ENCODE results near the gene UBE2E1.

DNA sequence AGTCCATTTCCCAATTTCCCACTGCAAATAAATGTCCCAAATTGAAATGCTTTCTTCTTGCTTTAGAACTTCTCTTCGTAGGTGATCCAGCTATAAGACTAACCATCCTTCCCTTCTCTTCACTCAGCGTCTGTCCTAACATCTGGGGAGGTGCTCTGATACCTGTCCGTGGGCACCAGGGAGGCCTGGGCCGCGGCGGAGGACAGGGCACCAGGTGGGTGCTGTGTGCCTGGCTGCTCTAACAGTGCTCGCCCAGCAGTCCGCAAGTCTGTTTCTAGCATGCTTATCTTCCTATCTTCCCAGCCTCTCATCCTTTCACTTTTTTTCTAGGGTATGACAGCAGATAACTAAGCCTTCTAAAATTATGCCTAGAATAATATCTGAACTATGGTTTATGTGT lies 73.7 kb downstream of the UBE2E1 start:
- TF ChIP-seq, protein P1, sequence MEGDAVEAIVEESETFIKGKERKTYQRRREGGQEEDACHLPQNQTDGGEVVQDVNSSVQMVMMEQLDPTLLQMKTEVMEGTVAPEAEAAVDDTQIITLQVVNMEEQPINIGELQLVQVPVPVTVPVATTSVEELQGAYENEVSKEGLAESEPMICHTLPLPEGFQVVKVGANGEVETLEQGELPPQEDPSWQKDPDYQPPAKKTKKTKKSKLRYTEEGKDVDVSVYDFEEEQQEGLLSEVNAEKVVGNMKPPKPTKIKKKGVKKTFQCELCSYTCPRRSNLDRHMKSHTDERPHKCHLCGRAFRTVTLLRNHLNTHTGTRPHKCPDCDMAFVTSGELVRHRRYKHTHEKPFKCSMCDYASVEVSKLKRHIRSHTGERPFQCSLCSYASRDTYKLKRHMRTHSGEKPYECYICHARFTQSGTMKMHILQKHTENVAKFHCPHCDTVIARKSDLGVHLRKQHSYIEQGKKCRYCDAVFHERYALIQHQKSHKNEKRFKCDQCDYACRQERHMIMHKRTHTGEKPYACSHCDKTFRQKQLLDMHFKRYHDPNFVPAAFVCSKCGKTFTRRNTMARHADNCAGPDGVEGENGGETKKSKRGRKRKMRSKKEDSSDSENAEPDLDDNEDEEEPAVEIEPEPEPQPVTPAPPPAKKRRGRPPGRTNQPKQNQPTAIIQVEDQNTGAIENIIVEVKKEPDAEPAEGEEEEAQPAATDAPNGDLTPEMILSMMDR (conservative IDR thresholded peaks at IDR 0.05) = no peak
- TF ChIP-seq EZH2 (IDR thresholded peaks at IDR 0.05; ENCODE audit: low read depth) = no peak

Data from PC-9 (cell line).